Left forelimb (tissue), 1 donor: ENCODE results near the gene DNAL1.
A peak's percentile ranks its signal among the peaks of the same experiment; 100 is the strongest.

Source experiments
- DNase-seq: peaks from one replicate; pipeline ENCODE4 v3.0.0-alpha.2; 2018; ENCODE audit warnings: low spot score

DNAL1 gene

GRCh38 chr14:73724696-73725095 is 79.9 kb downstream of the DNAL1 start:
- no peak for DNase-seq

DNA sequence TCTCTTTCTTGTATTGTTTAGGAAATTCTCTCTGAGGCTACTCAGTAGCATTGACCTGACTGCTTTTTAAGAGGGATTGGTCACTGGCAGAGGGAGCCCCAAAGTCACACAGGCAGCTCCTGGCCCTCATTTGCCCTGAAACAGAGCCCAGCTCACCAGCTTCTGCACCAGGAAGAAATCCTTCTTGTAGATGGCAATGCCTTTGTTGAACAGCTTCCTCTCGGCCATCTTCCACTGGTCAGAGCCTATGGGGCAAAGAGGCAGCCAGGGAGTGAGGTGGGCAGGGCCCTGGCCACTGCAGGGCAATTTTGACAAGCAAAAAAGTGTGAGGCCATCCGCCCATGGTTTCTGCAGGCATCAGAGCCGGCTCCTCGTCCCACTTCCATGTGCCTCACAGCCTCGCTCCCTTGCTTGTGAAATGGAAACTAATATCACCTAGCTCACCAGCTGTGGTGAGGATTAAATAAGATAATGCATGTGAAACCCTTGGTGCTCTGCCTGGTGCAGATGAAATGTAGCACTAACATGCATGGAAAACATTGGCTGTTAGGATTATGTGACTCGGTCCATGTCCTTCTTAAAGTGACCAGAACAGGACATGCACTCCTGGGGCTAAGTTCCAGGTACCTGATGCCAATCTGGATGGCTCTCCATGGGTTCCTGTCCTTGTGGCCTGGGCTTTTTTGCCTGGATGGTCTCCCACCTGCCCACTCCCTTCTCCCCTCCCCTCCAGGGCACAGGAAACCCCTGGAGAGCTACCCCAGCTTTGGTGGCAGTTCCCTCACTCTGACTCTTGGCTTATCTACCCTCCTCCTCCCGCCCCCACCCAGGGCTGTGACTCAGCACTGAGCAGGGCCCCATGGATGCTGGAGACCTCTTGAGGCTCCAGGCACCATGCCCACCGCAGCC is 80.6 kb downstream of the DNAL1 start:
- no peak for DNase-seq

- no peak for DNase-seq
Measured at GRCh38 chr14:73726025-73726961, 81.5 kb downstream of the DNAL1 start.

GRCh38 chr14:73727166-73727565 is 82.4 kb downstream of the DNAL1 start:
- DNase-seq = no peak

DNA sequence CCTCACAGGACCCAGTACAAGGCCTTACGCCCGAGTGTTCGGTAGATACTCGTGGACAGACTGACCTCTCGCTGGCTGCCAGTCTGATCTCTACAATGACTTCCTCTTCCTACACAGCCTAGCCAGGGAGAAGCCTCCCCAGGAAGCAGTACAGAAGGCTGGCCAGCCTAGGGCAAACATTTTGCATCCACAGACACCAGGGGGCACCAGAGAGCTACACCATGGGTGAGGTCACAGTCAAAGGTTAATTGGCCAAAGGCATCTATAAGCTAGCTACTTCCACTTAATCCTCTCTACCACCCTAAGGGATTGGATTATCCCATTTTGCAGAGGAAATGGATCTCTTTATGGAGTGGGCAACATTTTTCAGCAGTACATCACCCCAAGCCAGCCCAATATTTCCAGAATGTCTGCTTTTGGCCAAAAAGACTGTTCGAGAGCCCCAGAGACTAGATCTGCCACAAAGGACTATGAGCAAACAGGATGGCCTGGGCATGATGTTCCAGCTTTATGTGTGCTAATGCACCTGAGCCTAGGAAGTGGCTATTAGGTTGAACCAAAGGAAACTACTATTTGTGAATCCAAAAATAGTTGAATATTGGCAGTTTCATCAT is 84.0 kb downstream of the DNAL1 start:
- peak; percentile 86 for DNase-seq

GRCh38 chr14:73729556-73730265 is 84.9 kb downstream of the DNAL1 start:
- no peak for DNase-seq

DNA sequence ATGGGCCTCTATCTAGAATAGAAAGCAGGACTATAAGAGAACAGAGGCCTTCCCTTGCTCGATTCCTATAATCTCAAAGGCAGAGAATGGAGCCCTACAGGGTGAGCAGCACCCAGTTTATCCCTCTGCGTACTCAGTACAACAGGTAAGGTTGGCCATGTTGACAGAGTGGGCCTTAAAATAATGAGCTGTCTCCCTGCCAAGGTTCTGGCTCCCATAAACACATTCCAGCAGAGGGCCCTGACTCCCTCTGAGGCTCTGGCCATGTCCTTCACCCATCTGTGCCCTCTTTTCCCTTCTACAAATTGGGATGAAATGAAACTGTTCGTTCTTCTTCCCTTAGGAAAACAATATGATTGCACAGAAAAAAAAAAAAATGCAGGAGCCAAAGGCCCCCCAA is 86.3 kb downstream of the DNAL1 start:
- no peak for DNase-seq

DNA sequence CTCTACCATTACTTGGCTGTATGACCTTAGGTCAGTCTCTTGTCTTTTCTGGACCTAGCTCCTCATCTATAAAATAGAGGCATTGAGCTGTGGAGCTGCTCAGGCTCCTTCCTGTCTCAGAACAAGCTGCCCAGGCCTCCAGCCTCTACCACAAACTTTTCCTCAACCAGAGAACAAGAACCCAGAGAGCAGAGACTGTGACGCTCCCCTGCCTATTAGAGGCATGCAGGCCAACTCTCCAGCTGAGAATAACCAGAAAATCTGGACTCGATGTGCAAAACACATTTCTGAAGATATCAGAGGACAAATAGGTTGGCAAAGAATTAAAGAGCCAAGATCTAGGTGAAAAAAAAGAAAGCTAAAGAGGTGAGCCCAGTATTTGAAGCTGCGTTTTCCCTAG is 87.2 kb downstream of the DNAL1 start:
- DNase-seq = no peak

GRCh38 chr14:73736842-73737241 is 92.1 kb downstream of the DNAL1 start:
- no peak for DNase-seq

DNA sequence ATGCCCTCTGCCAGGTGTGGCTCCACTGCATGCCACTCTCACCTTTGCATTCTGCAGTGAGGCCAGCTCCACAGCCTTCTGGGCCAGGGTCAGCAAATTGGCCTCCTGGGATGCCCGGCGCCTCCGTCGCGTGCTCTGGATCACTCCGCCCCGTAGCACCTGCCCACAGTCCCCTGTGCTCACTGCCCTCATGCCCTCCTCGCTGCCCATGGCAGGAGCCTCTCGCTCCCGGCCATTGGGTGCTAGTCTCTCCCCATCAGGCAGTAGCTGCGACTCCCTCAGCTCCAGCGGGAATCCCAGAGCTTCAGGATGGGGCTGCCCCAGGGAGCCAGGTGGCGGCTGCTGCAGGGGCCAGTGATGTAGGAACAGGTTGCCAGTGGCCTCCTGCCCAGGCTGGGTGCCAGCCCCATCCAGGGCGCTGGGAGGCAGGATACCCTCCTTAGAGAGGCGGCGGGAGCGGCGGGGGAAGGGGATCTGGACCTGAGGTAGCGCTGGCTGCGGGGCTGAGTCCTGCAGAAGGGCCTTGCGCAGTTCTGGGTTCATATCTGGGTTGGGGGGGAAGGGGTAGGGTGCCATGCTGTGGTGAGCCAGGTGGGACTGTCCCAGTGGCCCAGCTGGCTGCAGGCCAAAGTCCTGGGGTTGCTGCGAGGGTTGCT is 93.9 kb downstream of the DNAL1 start:
- DNase-seq = no peak

- no peak for DNase-seq
Measured at GRCh38 chr14:73739174-73739898, 94.5 kb downstream of the DNAL1 start.

- no peak for DNase-seq
Measured at GRCh38 chr14:73739899-73740617, 95.3 kb downstream of the DNAL1 start.

DNA sequence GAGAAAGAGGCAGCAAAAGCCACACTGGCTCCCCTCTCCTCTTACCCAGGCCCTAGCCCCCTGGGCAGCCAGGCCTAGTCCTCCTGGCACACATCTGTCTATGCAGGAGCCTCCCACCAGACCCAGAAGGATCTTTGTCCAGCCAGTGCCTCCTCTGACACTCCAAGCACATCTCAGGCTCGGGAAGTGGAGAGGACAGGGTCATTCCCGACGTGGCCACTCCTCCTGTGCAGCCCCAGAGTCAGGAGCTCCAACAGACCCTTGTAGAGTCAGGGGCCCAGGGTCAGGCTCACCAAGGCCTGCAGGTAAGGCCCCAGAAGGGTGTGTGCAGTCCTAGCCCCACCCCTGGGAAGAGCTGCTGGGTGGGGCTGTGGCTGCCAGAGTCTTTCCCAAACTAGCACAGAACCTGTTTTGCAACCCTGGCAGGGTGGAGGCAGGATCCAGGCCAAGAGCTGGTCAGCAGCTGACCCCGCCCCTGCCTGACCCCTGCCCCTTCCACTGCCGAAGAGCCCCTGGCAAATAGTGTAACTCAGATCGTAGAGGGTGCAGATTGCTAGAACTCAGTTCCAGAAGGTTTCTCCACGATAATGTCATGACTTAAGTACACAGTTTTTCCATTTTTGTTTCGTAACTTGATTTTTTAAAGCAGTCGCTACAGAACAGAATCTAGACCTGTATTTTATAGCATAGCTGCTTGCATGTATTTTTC is 96.0 kb downstream of the DNAL1 start:
- DNase-seq = no peak

DNA sequence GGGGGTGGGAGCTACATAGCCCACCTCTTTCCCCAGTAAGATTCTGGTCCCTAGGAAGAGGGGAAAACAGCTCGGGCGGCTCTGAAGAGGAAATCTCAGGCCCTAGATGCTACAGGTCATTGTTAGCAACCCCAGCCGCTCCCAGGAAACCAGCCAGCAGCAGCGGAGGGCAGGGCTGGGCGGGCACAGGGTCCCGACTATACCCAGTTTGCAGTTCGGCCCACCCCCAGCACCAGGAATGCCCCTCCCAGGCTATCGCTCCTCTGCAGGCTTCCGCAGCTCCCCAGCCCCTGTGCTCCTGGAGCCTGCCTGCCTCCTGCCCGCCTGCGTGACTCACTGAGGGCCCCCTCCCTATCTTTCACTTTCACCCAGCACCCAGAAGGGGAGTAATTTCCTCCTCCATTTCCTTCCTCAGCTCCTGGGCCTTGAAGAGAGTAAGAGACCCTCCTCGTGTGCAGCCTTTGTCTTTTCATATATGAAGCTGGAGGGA is 96.6 kb downstream of the DNAL1 start:
- no peak for DNase-seq

DNA sequence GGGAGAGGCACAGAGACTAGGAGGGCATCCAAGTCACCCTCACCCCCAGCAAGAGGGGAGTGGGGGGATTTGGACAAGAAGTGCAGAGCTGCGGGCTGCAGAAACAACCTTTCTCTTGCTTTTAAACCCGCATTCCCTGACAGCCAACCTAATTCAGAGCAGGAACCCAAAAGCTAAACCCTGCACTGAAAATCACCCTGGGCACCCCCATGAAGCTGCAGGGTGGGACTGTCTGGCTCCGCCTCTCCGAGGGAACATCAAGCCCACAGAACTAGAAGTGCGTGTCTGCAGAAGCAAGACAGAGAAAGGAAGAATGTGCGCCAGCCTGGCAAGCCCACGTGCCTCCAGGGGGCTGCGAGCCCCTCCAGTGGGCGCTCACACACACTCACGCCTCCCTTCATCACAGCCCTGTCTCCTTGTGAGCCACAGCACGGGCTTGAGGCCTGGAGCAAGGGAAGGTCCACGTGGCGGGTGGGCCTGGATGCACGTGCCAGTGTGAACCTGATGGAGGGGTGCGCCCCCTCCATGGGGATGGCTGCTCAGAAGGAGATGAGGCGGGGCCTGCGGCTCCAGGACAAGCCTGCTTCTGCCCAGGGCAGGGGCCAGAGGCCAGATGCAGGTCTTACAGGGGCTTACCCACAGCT is 97.2 kb downstream of the DNAL1 start:
- no peak for DNase-seq

DNA sequence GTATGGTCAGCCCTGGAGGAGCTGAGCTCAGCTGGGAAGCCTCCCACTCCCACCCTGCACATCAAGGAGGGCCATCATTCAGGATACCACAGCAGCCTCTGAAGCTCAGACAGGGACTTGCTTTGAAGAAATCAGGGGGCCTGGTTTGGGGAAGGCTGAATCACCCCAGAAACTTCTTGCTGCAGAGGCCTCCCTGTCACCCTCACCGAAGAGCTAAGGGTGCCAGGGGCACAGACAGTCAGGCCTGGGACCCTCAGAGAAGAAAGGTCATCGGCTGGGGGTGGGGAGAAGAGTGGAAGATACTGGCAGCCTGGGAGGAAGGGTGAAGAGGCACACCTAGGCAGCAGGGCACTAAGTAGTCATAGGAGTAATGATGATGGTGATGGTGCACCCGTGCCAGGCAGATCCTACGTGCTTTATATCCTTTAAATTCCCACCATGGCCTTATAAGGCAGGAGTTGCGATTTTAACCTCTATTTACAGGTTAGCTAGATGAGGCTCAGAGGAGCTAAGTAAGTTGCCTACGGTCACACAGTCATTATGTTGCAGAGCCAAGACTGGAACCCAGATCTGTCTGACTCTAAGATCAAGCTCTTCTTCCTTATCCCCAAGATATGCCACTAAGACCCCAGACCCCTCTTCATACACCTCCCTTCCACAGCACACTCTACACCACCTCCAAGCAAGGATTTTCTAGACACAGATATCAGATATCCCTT is 97.9 kb downstream of the DNAL1 start:
- DNase-seq = no peak

GRCh38 chr14:73743431-73743931 is 98.7 kb downstream of the DNAL1 start:
- DNase-seq = no peak
